K562 (cell line): Measurements from ENCODE around the gene RAB7A.

Source experiments
- ARNT ChIP-seq, 2 experiments: fragments of 450-650 bp; IDR thresholded peaks; 2 replicates each; pipeline ENCODE4 v1.6.1; 2016; ENCODE audit warnings: mild to moderate bottlenecking in 1 of 2
- CHCHD3 ChIP-seq: fragments of 250-450 bp; sonication (Bioruptor Pico); IDR thresholded peaks from 2 replicates; pipeline ENCODE4 v2.1.2; 2022; ENCODE audit warnings: mild to moderate bottlenecking
- EZH2 ChIP-seq: IDR thresholded peaks from 2 replicates; pipeline ENCODE4 v1.6.1; 2012; ENCODE audit warnings: low read depth, mild to moderate bottlenecking, inconsistent platforms, low read length, borderline replicate concordance
- NBN ChIP-seq: fragments of 450-650 bp; IDR thresholded peaks from 2 replicates; pipeline ENCODE4 v1.6.1; 2016; ENCODE audit warnings: low read depth, mild to moderate bottlenecking
- POLR2AphosphoS2 ChIP-seq: IDR thresholded peaks from 2 replicates; pipeline ENCODE4 v1.6.1; 2012; ENCODE audit warnings: low read length, improper control_type of control experiment
- PRPF4 ChIP-seq: fragments of 200-400 bp; formaldehyde crosslinking; IDR thresholded peaks from one replicate; pipeline ENCODE4 v1.6.1; 2017; ENCODE audit warnings: low read length, low read depth, mild to moderate bottlenecking; ENCODE audit not compliant: insufficient read depth, poor library complexity, severe bottlenecking
- RNF2 ChIP-seq: sonication (generic); IDR thresholded peaks from 2 replicates; pipeline ENCODE4 v1.6.1; 2016
- ZBTB33 ChIP-seq: sonication (generic); formaldehyde crosslinking; IDR thresholded peaks from 2 replicates; pipeline ENCODE4 v1.8.1; 2023; ENCODE audit warnings: mild to moderate bottlenecking, missing genetic modification reagents
- ZNF232 ChIP-seq: sonication (generic); formaldehyde crosslinking; IDR thresholded peaks from 2 replicates; pipeline ENCODE4 v1.8.0; 2022; ENCODE audit warnings: mild to moderate bottlenecking, missing genetic modification reagents
- ZNF274 ChIP-seq: IDR thresholded peaks from 2 replicates; pipeline ENCODE4 v1.6.1; 2011; ENCODE audit warnings: low read depth, mild to moderate bottlenecking, low read length, moderate library complexity, borderline replicate concordance
- ZNF436 ChIP-seq: fragments of 250-450, 450-650 bp; sonication (Bioruptor Pico); formaldehyde crosslinking; IDR thresholded peaks from 2 replicates; pipeline ENCODE4 v1.7.0; 2020; ENCODE audit warnings: mild to moderate bottlenecking

DNA sequence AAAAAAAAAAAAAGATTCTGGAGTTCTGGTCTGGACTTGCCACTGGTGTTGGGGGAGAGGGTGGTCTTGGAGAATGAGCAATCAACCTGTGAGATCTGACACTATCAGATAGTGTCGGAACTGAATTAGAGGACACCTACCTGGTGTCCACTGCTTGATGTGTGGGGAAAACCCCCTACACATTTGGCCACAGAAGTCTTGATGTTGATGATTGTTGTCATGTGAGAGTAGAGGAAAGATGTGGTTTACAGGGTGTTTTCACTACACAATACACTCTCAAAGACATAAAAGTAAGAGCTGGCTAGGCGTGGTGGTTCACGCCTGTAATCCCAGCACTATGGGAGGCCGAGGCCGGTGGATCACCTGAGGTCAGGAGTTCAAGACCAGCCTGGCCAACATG lies 36.9 kb upstream of the RAB7A start:
- no peak for TF ChIP-seq RNF2
- TF ChIP-seq EZH2 = no peak
- TF ChIP-seq ARNT (IDR thresholded peaks at IDR 0.05) = no peak
- TF ChIP-seq PRPF4 = no peak
- no peak for TF ChIP-seq ZNF274
- TF ChIP-seq NBN = no peak
- no peak for TF ChIP-seq ZBTB33 (CRISPR knock-in tag)
- no peak for TF ChIP-seq ZNF436 (CRISPR knock-in tag)
- no peak for TF ChIP-seq CHCHD3 (CRISPR knock-in tag)
- no peak for TF ChIP-seq ZNF232
- no peak for TF ChIP-seq POLR2AphosphoS2
